Measurements from ENCODE around the gene ADAR. TPM values are rescaled to one million over a fixed set of nuclear protein-coding genes. Genes with fewer than 3 reads are reported as not detected.

ADAR gene
- total RNA-seq, 1 experiment from 2014 or later: 171 TPM

DNA sequence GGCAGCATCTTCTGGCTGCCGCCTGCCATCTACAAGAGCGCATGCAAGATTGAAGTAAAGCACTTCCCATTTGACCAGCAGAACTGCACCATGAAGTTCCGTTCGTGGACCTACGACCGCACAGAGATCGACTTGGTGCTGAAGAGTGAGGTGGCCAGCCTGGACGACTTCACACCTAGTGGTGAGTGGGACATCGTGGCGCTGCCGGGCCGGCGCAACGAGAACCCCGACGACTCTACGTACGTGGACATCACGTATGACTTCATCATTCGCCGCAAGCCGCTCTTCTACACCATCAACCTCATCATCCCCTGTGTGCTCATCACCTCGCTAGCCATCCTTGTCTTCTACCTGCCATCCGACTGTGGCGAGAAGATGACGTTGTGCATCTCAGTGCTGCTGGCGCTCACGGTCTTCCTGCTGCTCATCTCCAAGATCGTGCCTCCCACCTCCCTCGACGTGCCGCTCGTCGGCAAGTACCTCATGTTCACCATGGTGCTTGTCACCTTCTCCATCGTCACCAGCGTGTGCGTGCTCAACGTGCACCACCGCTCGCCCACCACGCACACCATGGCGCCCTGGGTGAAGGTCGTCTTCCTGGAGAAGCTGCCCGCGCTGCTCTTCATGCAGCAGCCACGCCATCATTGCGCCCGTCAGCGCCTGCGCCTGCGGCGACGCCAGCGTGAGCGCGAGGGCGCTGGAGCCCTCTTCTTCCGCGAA lies 36.6 kb downstream of the ADAR start:
- Histone ChIP-seq H3K4me3 (ENCODE audit: low read depth, low read length, poor library complexity, severe bottlenecking) (no peak overlapping the region), H3K36me3 (ENCODE audit: insufficient read depth, low read length, poor library complexity, severe bottlenecking) (no peaks in the 10 kb centered on the region), H3K27me3 (replicated peaks; ENCODE audit: insufficient read depth, low read depth, low read length, poor library complexity) (no peaks in the 10 kb centered on the region), H3K27ac (ENCODE audit: low read depth, low read length, poor library complexity, severe bottlenecking) (no peak overlapping the region), H3K4me1 (ENCODE audit: insufficient read depth, low read length, poor library complexity, severe bottlenecking) (peaks cover 4% of the 10 kb centered on the region), H3K9me3 (ENCODE audit: low read depth, low read length, poor library complexity, severe bottlenecking) (no peaks in the 10 kb centered on the region)
- intact Hi-C loops (cut with micrococcal nuclease; ENCODE audit: unreplicated experiment): no loop called here
- ChIA-PET CTCF (no interaction called here), POLR2A (ENCODE audit: low non-redundant PET) (no interaction called here)
- no TSS peak for BruUV-seq (replicated peaks)
- TF ChIP-seq EZH2 (IDR thresholded peaks at IDR 0.05; ENCODE audit: borderline replicate concordance, low read depth, low read length, poor library complexity, severe bottlenecking): no peak
- TF ChIP-seq, protein P1, sequence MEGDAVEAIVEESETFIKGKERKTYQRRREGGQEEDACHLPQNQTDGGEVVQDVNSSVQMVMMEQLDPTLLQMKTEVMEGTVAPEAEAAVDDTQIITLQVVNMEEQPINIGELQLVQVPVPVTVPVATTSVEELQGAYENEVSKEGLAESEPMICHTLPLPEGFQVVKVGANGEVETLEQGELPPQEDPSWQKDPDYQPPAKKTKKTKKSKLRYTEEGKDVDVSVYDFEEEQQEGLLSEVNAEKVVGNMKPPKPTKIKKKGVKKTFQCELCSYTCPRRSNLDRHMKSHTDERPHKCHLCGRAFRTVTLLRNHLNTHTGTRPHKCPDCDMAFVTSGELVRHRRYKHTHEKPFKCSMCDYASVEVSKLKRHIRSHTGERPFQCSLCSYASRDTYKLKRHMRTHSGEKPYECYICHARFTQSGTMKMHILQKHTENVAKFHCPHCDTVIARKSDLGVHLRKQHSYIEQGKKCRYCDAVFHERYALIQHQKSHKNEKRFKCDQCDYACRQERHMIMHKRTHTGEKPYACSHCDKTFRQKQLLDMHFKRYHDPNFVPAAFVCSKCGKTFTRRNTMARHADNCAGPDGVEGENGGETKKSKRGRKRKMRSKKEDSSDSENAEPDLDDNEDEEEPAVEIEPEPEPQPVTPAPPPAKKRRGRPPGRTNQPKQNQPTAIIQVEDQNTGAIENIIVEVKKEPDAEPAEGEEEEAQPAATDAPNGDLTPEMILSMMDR (conservative IDR thresholded peaks at IDR 0.05; ENCODE audit: low read depth, low read length): no peak
- DNase-seq (ENCODE audit: low spot score): no peak

DNA sequence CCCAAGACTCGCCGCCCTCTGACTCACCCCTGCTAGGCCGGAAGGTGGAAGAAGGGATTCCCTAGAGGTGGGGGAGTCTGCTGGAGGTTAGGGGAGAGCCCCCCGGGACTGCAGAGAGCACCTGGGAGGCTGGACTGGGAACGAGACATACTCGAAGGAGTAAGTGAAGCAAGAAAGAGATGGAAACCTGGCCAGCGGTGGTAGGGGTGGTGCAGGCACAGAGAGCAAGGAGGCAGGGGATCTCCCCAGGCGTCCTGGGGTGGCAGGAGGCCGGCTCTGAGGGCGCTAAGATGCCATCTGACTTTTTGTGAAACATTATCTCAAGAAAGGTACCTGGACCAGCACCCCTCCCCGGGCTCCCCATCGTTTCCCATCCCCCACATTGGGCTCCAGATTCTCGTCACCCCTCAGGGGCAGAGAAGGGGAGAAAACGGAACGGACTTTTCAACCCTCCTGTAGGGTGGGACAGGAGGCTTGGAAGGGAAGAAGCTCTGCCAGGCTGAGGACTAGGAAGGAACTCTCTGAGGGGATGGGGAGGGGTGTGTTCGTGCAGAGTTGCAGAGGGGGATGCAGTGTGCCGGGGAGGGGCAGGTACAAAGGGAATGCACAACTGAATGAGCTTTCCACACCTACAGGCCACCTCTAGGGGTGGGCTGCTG lies 39.7 kb downstream of the ADAR start:
- H3K4me3 ChIP-seq (ENCODE audit: low read depth, low read length, poor library complexity, severe bottlenecking): peak overlapping the region; percentile 54
- no peaks in the 10 kb centered on the region for H3K27me3 ChIP-seq (replicated peaks; ENCODE audit: insufficient read depth, low read depth, low read length, poor library complexity)
- H3K9me3 ChIP-seq (ENCODE audit: low read depth, low read length, poor library complexity, severe bottlenecking): no peaks in the 10 kb centered on the region
- TF ChIP-seq, protein P1 (conservative IDR thresholded peaks at IDR 0.05; ENCODE audit: low read depth, low read length): no peak
- no peak for TF ChIP-seq EZH2 (IDR thresholded peaks at IDR 0.05; ENCODE audit: borderline replicate concordance, low read depth, low read length, poor library complexity, severe bottlenecking)
- no TSS peak for BruUV-seq (replicated peaks)
- H3K27ac ChIP-seq (ENCODE audit: low read depth, low read length, poor library complexity, severe bottlenecking): no peak overlapping the region
- ChIA-PET CTCF (interaction anchor here (0.7 to 1.6 kb wide), 3 partner anchors 9 to 449 kb away, joined by 3 to 7 read pairs (median 4); no protein-coding TSS in a partner anchor), POLR2A (ENCODE audit: low non-redundant PET) (no interaction called here)
- intact Hi-C loops (cut with micrococcal nuclease; ENCODE audit: unreplicated experiment): no loop called here
- H3K4me1 ChIP-seq (ENCODE audit: insufficient read depth, low read length, poor library complexity, severe bottlenecking): peaks cover 4% of the 10 kb centered on the region
- no peak for DNase-seq (ENCODE audit: low spot score)
- no peaks in the 10 kb centered on the region for H3K36me3 ChIP-seq (ENCODE audit: insufficient read depth, low read length, poor library complexity, severe bottlenecking)

DNA sequence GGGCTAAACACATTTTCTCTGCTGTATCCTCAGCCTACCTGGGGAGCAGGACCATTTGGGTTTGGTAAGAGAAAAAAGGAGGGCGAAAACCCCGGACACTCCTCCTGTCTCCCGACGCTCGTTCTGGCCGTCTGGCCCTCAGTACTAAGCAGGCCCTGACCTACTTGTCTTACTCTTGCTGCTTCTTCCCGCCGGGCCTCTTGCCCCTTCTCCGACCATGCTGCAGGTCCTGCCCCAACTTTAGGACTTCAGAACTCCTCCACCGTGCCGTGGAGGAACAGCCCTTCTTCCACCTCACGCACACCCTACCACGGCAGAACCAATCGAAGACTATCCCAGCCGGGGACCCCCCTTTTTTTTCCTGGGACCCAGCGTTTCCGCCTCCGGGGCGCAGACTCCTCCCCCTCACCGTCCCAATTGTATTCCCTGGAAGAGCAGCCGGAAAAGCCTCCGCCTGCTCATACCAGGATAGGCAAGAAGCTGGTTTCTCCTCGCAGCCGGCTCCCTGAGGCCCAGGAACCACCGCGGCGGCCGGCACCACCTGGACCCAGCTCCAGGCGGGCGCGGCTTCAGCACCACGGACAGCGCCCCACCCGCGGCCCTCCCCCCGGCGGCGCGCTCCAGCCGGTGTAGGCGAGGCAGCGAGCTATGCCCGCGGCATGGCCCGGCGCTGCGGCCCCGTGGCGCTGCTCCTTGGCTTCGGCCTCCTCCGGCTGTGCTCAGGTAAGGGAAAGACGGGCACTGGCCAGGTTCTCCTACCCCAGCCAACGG lies 40.4 kb downstream of the ADAR start, which contains the start of gene CHRNB2:
CHRNB2 (plus strand) TSS at position 393 of the 771 bp plus-strand sequence; CDS start at position 660, 267 bp downstream.
- peak; percentile 68 for DNase-seq (ENCODE audit: low spot score)
- TF ChIP-seq EZH2 (IDR thresholded peaks at IDR 0.05; ENCODE audit: borderline replicate concordance, low read depth, low read length, poor library complexity, severe bottlenecking): no peak
- TF ChIP-seq, protein P1 (conservative IDR thresholded peaks at IDR 0.05; ENCODE audit: low read depth, low read length): no peak
- no peaks in the 10 kb centered on the region for H3K36me3 ChIP-seq (ENCODE audit: insufficient read depth, low read length, poor library complexity, severe bottlenecking)
- BruUV-seq (replicated peaks): no TSS peak
- peaks cover 4% of the 10 kb centered on the region for H3K4me1 ChIP-seq (ENCODE audit: insufficient read depth, low read length, poor library complexity, severe bottlenecking)
- peak within 1 kb of the TSS; percentile 54 for H3K4me3 ChIP-seq (ENCODE audit: low read depth, low read length, poor library complexity, severe bottlenecking)
- ChIA-PET CTCF (interaction anchor here (0.7 to 1.6 kb wide), 3 partner anchors 8 to 449 kb away, joined by 3 to 7 read pairs (median 4); no protein-coding TSS in a partner anchor), POLR2A (ENCODE audit: low non-redundant PET) (interaction anchor here (0.6 kb wide), 1 partner anchor 406 kb away, joined by 3 read pairs; no protein-coding TSS in a partner anchor)
- intact Hi-C loops (cut with micrococcal nuclease; ENCODE audit: unreplicated experiment): no loop called here
- no peak within 1 kb of the TSS for H3K27ac ChIP-seq (ENCODE audit: low read depth, low read length, poor library complexity, severe bottlenecking)
- H3K27me3 ChIP-seq (replicated peaks; ENCODE audit: insufficient read depth, low read depth, low read length, poor library complexity): no peaks in the 10 kb centered on the region
- no peaks in the 10 kb centered on the region for H3K9me3 ChIP-seq (ENCODE audit: low read depth, low read length, poor library complexity, severe bottlenecking)
